ENCODE results near the gene ISYNA1.

The ISYNA1 gene

GRCh38 chr19:18442941-18443340 lies 5.0 kb upstream of the ISYNA1 start:
- DNase-seq = no peak

- no peak for DNase-seq
These were observed 4.2 kb upstream of the ISYNA1 start for GRCh38 chr19:18441804-18442788.

- no peak for DNase-seq
These were observed 3.2 kb upstream of the ISYNA1 start for GRCh38 chr19:18440936-18441803.

GRCh38 chr19:18440415-18440877 lies 2.5 kb upstream of the ISYNA1 start:
- peak; percentile 72 for DNase-seq

- no peak for DNase-seq
These were observed 1.9 kb upstream of the ISYNA1 start for GRCh38 chr19:18439910-18440237.

GRCh38 chr19:18439025-18439909 lies 1.3 kb upstream of the ISYNA1 start:
- peak; percentile 73 for DNase-seq

- peak; percentile 87 for DNase-seq
These were observed 545 bp upstream of the ISYNA1 start for GRCh38 chr19:18438331-18439024.

GRCh38 chr19:18436671-18437490 lies 1.1 kb downstream of the ISYNA1 start:
- peak; percentile 97 for DNase-seq

GRCh38 chr19:18435842-18436670 lies 1.9 kb downstream of the ISYNA1 start:
- no peak for DNase-seq

GRCh38 chr19:18435178-18435841 lies 2.6 kb downstream of the ISYNA1 start:
- no peak for DNase-seq

GRCh38 chr19:18434411-18435175 lies 3.3 kb downstream of the ISYNA1 start:
- DNase-seq = no peak

GRCh38 chr19:18433735-18434398 lies 4.1 kb downstream of the ISYNA1 start:
- DNase-seq = peak; percentile 80

GRCh38 chr19:18433015-18433691 lies 4.8 kb downstream of the ISYNA1 start:
- DNase-seq = peak; percentile 70

- no peak for DNase-seq
These were observed 5.5 kb downstream of the ISYNA1 start for GRCh38 chr19:18432275-18433014.

- no peak for DNase-seq
These were observed 6.4 kb downstream of the ISYNA1 start for GRCh38 chr19:18431351-18432197.
